Thoracic aorta (tissue), 2 donors: ENCODE measurements around the gene PGF. TPM values are rescaled to one million over a fixed set of nuclear protein-coding genes. Genes with fewer than 3 reads are reported as not detected.

Experiments
- ATAC-seq: fragments of 150-250 bp; one replicate; pipeline ENCODE4 v1.8.0; 2017; ENCODE audit warnings: low read depth; ENCODE audit not compliant: insufficient number of reproducible peaks, low FRiP score
- DNase-seq: peaks from one replicate; pipeline ENCODE4 v3.0.0-alpha.2; 2020; ENCODE audit warnings: low spot score
- H3K27ac ChIP-seq, 2 donors: fragments of 200-600 bp; sonication (generic); 1 replicate in 1 of 2; 2 replicates in 1 of 2; pipeline ENCODE4 v1.5.1; 2016; ENCODE audit warnings: mild to moderate bottlenecking in 2 of 2, moderate library complexity in 2 of 2
- H3K27me3 ChIP-seq: fragments of 200-600 bp; sonication (generic); replicated peaks from 2 replicates; pipeline ENCODE4 v1.6.0; 2016; ENCODE audit warnings: mild to moderate bottlenecking; ENCODE audit not compliant: insufficient read depth
- H3K36me3 ChIP-seq: fragments of 200-600 bp; sonication (generic); one replicate; pipeline ENCODE4 v1.5.1; 2016
- H3K4me1 ChIP-seq, 2 donors: fragments of 200-600 bp; sonication (generic); 1 replicate in 1 of 2; 2 replicates in 1 of 2; pipeline versions ENCODE4 v1.5.1 to v1.6.0; 2016; ENCODE audit warnings: low read depth in 2 of 2, mild to moderate bottlenecking in 1 of 2; ENCODE audit not compliant: control insufficient read depth in 1 of 2
- H3K4me3 ChIP-seq: fragments of 200-600 bp; sonication (generic); 2 replicates; pipeline ENCODE4 v1.5.1; 2016; ENCODE audit warnings: mild to moderate bottlenecking
- H3K9me3 ChIP-seq: fragments of 200-600 bp; sonication (generic); 2 replicates; pipeline ENCODE4 v1.5.1; 2016
- total RNA-seq, 2 donors: library from RNA; depleted of rRNA; stranded (reverse); fragments of >200 nt; gene quantifications; one replicate each; pipeline versions ENCODE4 v1.1.0 to v1.2.3, GENCODE V29; 2016
- TF ChIP-seq, protein P1 (sequence below): fragments of 200-600 bp; sonication (generic); IDR thresholded peaks from one replicate; pipeline ENCODE4 v1.5.1; 2019; ENCODE audit warnings: antibody characterized with exemption

Gene PGF
- total RNA-seq, 2 donors from 2014 or later = 34.4 to 75.3 TPM

DNA sequence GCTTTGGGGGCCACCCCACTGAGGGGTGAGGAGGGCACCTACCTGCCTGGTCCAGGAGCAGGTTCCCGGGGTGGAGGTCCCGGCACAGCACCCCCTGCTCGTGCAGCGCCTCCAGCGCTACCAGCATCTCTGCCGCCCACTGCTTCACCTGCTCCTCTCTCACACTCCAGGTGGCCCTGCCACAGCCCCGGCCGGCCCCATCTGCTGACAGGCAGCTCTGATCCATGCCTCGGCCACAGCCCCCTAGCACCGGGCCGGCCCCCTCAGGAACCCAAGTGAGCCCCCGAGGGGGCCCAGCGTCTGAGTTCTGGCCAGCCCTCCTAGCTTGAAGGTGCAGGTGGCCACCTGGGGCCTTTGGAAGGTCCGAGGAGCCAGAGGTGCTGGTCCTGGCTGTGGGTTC lies 45.9 kb downstream of the PGF start:
- TF ChIP-seq, protein P1, sequence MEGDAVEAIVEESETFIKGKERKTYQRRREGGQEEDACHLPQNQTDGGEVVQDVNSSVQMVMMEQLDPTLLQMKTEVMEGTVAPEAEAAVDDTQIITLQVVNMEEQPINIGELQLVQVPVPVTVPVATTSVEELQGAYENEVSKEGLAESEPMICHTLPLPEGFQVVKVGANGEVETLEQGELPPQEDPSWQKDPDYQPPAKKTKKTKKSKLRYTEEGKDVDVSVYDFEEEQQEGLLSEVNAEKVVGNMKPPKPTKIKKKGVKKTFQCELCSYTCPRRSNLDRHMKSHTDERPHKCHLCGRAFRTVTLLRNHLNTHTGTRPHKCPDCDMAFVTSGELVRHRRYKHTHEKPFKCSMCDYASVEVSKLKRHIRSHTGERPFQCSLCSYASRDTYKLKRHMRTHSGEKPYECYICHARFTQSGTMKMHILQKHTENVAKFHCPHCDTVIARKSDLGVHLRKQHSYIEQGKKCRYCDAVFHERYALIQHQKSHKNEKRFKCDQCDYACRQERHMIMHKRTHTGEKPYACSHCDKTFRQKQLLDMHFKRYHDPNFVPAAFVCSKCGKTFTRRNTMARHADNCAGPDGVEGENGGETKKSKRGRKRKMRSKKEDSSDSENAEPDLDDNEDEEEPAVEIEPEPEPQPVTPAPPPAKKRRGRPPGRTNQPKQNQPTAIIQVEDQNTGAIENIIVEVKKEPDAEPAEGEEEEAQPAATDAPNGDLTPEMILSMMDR = no peak
- ATAC-seq (no peak), DNase-seq (no peak)
- Histone ChIP-seq H3K27me3 (no peaks in the 10 kb centered on the region), H3K4me1 (peaks cover 4 to 33% of the 10 kb centered on the region in 2 donors), H3K4me3 (no peak overlapping the region), H3K36me3 (no peaks in the 10 kb centered on the region), H3K9me3 (no peaks in the 10 kb centered on the region), H3K27ac (no peak overlapping the region)

DNA sequence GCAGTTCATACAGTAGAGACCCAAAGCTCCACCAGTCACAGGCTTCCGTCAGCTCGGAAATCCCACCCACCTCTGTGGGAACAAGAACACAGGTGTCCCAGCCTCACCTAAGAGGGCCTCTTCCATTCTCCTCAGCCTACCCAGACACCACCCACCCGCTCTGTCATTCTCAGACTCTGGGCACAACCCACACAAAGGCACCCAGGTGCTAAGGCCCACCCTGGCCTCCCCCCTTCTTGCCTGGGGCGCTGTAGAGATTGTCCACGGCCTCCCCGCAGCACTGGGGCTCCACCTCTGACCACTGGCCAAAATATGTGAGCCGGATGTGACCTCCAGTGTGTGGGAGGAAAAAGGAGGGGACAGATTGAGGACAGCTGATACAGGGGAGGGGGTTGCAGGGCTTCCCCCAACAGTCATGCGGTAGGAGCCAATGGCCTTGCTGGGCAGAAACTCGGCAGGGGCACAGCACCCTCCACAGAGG lies 46.5 kb downstream of the PGF start:
- Histone ChIP-seq H3K4me3 (no peak overlapping the region), H3K9me3 (no peaks in the 10 kb centered on the region), H3K27me3 (no peaks in the 10 kb centered on the region), H3K36me3 (peaks cover 1% of the 10 kb centered on the region), H3K27ac (no peak overlapping the region), H3K4me1 (peaks cover 0 to 27% of the 10 kb centered on the region in 2 donors)
- TF ChIP-seq, protein P1 = no peak
- DNase-seq (no peak), ATAC-seq (no peak)

GRCh38 chr14:74907744-74908143 lies 47.7 kb downstream of the PGF start:
- ATAC-seq (no peak), DNase-seq (no peak)
- peaks cover 0 to 22% of the 10 kb centered on the region in 2 donors for H3K4me1 ChIP-seq
- H3K9me3 ChIP-seq = no peaks in the 10 kb centered on the region
- TF ChIP-seq, protein P1 = no peak
- H3K27me3 ChIP-seq = no peaks in the 10 kb centered on the region
- no peak overlapping the region for H3K4me3 ChIP-seq
- peaks cover 11% of the 10 kb centered on the region for H3K36me3 ChIP-seq
- H3K27ac ChIP-seq = no peak overlapping the region

GRCh38 chr14:74906925-74907521 lies 48.4 kb downstream of the PGF start:
- Histone ChIP-seq H3K9me3 (no peaks in the 10 kb centered on the region), H3K4me1 (peaks cover 0 to 22% of the 10 kb centered on the region in 2 donors), H3K27me3 (no peaks in the 10 kb centered on the region), H3K4me3 (no peak overlapping the region), H3K36me3 (peaks cover 18% of the 10 kb centered on the region), H3K27ac (no peak overlapping the region)
- no peak for ATAC-seq
- TF ChIP-seq, protein P1 = no peak
- DNase-seq = no peak

- H3K36me3 ChIP-seq = peaks cover 32% of the 10 kb centered on the region
These were observed 49.7 kb downstream of the PGF start for GRCh38 chr14:74905595-74906142.

More at GRCh38 chr14:74905595-74906142, 49.7 kb downstream of the PGF start:
- no peak for ATAC-seq
- TF ChIP-seq, protein P1 = peak; percentile 96
- Histone ChIP-seq H3K27ac (no peak overlapping the region), H3K9me3 (no peaks in the 10 kb centered on the region), H3K4me1 (peaks cover 0 to 22% of the 10 kb centered on the region in 2 donors), H3K4me3 (no peak overlapping the region), H3K27me3 (no peaks in the 10 kb centered on the region)
- no peak for DNase-seq
